Transverse colon (tissue), 4 donors: Measurements from ENCODE around the gene CEACAM18.

Experiments used
- POLR2A ChIP-seq: fragments of 450-650 bp; IDR thresholded peaks from one replicate; pipeline ENCODE4 v1.6.1; 2016; ENCODE audit warnings: antibody characterized with exemption, mild to moderate bottlenecking, moderate library complexity
- POLR2AphosphoS5 ChIP-seq, 3 donors: sonication (generic); formaldehyde crosslinking; IDR thresholded peaks; one replicate each; pipeline ENCODE4 v1.6.1; 2016; ENCODE audit warnings: antibody characterized with exemption in 3 of 3
- TF ChIP-seq, protein P1 (sequence below), 5 experiments: fragments of 200-600 bp in 3 of 5; fragments of 450-650 bp in 2 of 5; sonication (generic) in 3 of 5; IDR thresholded peaks; 1 replicate in 2 of 5; 2 replicates in 3 of 5; pipeline ENCODE4 v1.5.1; 2016 to 2017; ENCODE audit warnings: antibody characterized with exemption in 5 of 5, inconsistent platforms in 3 of 5, mild to moderate bottlenecking in 2 of 5, moderate library complexity in 1 of 5

DNA sequence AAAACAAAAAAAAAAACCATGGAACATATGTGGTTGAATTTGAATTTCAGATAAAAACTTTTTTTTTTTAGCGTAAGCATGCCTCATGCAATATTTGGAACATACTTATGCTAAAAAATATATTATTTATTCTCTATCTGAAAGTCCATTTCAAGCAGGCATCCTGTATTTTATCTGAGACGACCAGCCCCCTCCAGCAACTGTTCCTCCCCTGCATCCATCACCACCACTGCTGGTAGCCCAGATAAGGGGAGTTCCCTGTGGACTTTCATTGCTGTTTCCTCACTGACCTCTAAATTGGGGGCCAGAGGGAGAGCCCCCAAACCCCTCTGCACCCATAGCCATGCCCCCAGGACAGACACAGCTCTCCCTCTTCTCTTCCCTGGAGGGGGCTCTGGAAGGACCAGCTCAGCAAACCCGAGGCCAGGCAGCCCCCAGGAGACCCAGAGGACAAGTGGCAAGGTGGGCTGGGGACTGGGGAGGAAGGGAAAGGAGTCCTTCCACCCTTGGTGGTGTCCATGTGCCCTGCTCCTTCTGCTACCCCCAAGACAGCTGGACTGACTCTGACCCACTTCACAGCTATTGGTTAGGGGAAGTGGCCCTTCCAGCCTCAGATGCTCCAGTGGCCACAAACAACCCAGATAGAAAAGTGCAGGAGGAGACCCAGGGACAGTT is 29.9 kb downstream of the CEACAM18 start:
- TF ChIP-seq POLR2A (no peak), POLR2AphosphoS5 (IDR thresholded peaks at IDR 0.05) (no peak)
- TF ChIP-seq, protein P1, sequence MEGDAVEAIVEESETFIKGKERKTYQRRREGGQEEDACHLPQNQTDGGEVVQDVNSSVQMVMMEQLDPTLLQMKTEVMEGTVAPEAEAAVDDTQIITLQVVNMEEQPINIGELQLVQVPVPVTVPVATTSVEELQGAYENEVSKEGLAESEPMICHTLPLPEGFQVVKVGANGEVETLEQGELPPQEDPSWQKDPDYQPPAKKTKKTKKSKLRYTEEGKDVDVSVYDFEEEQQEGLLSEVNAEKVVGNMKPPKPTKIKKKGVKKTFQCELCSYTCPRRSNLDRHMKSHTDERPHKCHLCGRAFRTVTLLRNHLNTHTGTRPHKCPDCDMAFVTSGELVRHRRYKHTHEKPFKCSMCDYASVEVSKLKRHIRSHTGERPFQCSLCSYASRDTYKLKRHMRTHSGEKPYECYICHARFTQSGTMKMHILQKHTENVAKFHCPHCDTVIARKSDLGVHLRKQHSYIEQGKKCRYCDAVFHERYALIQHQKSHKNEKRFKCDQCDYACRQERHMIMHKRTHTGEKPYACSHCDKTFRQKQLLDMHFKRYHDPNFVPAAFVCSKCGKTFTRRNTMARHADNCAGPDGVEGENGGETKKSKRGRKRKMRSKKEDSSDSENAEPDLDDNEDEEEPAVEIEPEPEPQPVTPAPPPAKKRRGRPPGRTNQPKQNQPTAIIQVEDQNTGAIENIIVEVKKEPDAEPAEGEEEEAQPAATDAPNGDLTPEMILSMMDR (IDR thresholded peaks at IDR 0.05), result no peak
